ENCODE results near the gene GBF1.

The GBF1 gene

DNA sequence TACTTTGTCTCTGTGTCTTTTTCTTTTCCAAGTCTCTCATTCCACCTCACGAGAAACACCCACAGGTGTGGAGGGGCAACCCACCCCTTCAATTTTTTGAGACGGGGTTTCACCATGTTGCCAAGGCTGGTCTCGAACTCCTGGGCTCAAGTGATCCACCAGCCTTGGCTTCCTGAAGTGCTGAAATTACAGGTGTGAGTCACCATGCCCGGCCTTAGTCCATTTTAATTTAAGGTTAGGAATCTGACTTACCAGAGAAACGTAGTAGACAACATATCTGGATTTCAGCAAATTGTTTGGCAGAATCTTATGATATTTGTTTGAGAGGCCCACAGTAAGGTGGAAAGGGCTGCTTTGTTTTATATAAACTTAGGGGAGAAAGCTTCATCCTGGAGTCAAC, 147.0 kb downstream of the GBF1 start:
- TF ChIP-seq, protein P1, sequence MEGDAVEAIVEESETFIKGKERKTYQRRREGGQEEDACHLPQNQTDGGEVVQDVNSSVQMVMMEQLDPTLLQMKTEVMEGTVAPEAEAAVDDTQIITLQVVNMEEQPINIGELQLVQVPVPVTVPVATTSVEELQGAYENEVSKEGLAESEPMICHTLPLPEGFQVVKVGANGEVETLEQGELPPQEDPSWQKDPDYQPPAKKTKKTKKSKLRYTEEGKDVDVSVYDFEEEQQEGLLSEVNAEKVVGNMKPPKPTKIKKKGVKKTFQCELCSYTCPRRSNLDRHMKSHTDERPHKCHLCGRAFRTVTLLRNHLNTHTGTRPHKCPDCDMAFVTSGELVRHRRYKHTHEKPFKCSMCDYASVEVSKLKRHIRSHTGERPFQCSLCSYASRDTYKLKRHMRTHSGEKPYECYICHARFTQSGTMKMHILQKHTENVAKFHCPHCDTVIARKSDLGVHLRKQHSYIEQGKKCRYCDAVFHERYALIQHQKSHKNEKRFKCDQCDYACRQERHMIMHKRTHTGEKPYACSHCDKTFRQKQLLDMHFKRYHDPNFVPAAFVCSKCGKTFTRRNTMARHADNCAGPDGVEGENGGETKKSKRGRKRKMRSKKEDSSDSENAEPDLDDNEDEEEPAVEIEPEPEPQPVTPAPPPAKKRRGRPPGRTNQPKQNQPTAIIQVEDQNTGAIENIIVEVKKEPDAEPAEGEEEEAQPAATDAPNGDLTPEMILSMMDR (IDR thresholded peaks at IDR 0.05; ENCODE audit: low read depth, low read length, missing control alignments) = no peak
- no peak overlapping the region for H3K4me3 ChIP-seq (ENCODE audit: low read depth, low read length)
- DNase-seq (ENCODE audit: low read depth) = no peak

DNA sequence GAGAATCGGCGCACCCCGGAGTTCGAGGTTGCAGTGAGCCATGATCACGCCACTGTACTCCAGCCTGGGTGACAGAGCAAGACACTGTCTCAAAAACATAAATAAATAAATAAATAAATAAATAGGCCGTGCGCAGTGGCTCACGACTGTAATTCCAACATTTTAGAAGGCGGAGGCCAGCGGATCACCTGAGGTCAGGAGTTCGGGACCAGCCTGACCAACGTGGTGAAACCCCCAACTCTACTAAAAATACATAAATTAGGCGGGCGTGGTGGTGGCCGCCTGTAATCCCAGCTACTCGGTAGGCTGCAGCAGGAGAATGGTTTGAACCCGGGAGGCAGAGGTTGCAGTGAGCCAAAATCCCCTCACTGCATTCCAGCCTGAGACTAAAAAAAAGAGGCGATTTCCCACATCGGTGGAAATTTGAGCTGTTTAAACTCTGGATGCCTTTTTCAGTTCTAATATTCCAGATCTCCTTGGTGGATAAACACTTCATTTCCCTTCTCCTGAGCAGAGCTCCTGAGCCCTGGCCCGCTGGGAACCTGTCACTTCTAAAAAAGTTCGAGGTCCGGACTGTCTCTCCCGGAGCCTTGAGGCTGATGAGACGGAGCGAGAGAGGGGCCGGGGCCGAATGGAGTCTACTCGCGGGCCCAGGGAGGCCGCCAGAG, 148.2 kb downstream of the GBF1 start:
- H3K4me3 ChIP-seq (ENCODE audit: low read depth, low read length) = peak overlapping the region; percentile 70
- no peak for DNase-seq (ENCODE audit: low read depth)
- TF ChIP-seq, protein P1 (IDR thresholded peaks at IDR 0.05; ENCODE audit: low read depth, low read length, missing control alignments) = peak; percentile 86

GRCh38 chr10:102394079-102394800, 148.9 kb downstream of the GBF1 start:
- TF ChIP-seq, protein P1 (IDR thresholded peaks at IDR 0.05; ENCODE audit: low read depth, low read length, missing control alignments) = no peak
- H3K4me3 ChIP-seq (ENCODE audit: low read depth, low read length) = peak overlapping the region; percentile 70
- DNase-seq (ENCODE audit: low read depth) = peak; percentile 89

GRCh38 chr10:102394801-102395399, 149.6 kb downstream of the GBF1 start:
- H3K4me3 ChIP-seq (ENCODE audit: low read depth, low read length) = peak overlapping the region; percentile 70
- TF ChIP-seq, protein P1 (IDR thresholded peaks at IDR 0.05; ENCODE audit: low read depth, low read length, missing control alignments) = no peak
- DNase-seq (ENCODE audit: low read depth) = peak; percentile 39

DNA sequence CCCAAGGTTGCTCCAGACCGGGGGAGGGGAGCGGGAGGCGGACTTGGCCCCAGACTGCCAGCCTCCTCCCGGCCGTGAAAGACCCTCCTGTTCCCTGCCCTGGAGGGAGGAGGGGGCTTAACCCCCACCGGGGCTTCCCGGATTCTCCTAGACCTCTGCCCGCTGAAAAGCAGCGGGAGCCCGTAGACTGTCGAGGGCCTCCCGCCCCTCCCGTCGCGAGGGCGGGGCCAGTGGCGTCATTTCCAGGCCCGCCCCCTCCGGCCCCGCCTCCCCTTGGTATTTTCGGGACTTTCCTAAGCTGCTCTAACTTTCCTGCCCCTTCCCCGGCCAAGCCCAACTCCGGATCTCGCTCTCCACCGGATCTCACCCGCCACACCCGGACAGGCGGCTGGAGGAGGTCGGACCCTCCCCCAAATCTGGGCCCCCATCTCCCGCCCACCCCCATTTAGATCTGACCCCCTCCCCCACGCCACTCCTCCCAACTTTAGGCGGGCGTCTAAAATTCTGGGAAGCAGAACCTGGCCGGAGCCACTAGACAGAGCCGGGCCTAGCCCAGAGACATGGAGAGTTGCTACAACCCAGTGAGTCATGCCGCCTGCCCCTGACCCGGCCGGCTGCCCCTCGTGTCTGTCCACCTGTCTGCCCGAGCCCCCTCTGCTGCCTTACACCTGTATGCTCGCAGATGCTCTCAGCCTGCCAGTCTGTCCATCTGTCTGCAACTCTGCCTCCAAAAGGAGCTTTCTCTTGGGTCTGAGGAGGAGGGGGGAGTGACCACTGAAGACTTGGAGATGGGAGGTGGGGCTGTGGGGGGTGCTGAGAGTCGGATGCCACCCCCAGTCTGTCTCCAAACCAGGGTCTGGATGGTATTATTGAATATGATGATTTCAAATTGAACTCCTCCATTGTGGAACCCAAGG, 150.3 kb downstream of the GBF1 start, which contains the start of gene NFKB2:
NFKB2 (plus strand) TSS at position 306 of the 917 bp plus-strand sequence; CDS start at position 561, 255 bp downstream.
- TF ChIP-seq, protein P1 (IDR thresholded peaks at IDR 0.05; ENCODE audit: low read depth, low read length, missing control alignments) = no peak
- peak; percentile 55 for DNase-seq (ENCODE audit: low read depth)
- H3K4me3 ChIP-seq (ENCODE audit: low read depth, low read length) = peak within 1 kb of the TSS; percentile 70

- TF ChIP-seq, protein P1 (IDR thresholded peaks at IDR 0.05; ENCODE audit: low read depth, low read length, missing control alignments) = no peak
- DNase-seq (ENCODE audit: low read depth) = no peak
- peak overlapping the region; percentile 70 for H3K4me3 ChIP-seq (ENCODE audit: low read depth, low read length)
Measured at GRCh38 chr10:102396317-102396650, 151.0 kb downstream of the GBF1 start.
